B cell (primary cell): Measurements from ENCODE around the gene CRIP3. TPM values are rescaled to one million over a fixed set of nuclear protein-coding genes. Genes with fewer than 3 reads are reported as not detected.

Experiments
- ATAC-seq: fragments of 200-7000 bp; cut with Tn5 transposase; one replicate; pipeline ENCODE4 v1.10.0; 2021; ENCODE audit warnings: low read depth, mild to moderate bottlenecking, moderate number of reproducible peaks, moderate library complexity
- CTCF ChIA-PET: fragments of 350-600 bp; sonication (Branson Sonifier 250); formaldehyde crosslinking; loops from one replicate; lab custom pipeline; 2021; ENCODE audit warnings: antibody characterized with exemption, inconsistent platforms; lab: Charles Lee
- POLR2A ChIA-PET: fragments of 350-600 bp; sonication (Branson Sonifier 250); formaldehyde crosslinking; loops from one replicate; lab custom pipeline; 2021; ENCODE audit warnings: antibody characterized with exemption; lab: Charles Lee
- DNase-seq: peaks from one replicate; pipeline ENCODE4 v3.0.0; 2013
- H2AFZ ChIP-seq: 2 replicates; pipeline ENCODE4 v1.6.1; 2012; ENCODE audit warnings: mild to moderate bottlenecking, low read depth, low read length; ENCODE audit not compliant: insufficient read depth, poor library complexity, severe bottlenecking
- H3K27ac ChIP-seq, 2 donors: 1 replicate in 1 of 2; 2 replicates in 1 of 2; pipeline ENCODE4 v1.5.1; 2012 to 2013; ENCODE audit warnings: low read length in 2 of 2, mild to moderate bottlenecking in 2 of 2, moderate library complexity in 1 of 2
- H3K27me3 ChIP-seq, 4 experiments: fragments of 200-600 bp in 1 of 4; sonication (generic) in 1 of 4; replicated peaks in 1 of 4; 1 replicate in 2 of 4; 2 replicates in 2 of 4; pipeline versions ENCODE4 v1.6.1 to v1.7.0; 2013 to 2016; ENCODE audit warnings: low read length in 3 of 4, mild to moderate bottlenecking in 2 of 4, mixed read lengths in 1 of 4, moderate library complexity in 1 of 4; ENCODE audit not compliant: insufficient read depth in 4 of 4, control insufficient read depth in 3 of 4; ENCODE audit errors: control extremely low read depth in 1 of 4
- H3K36me3 ChIP-seq, 2 experiments: replicated peaks in 1 of 2; 1 replicate in 1 of 2; 2 replicates in 1 of 2; pipeline versions ENCODE4 v1.6.1 to v1.7.1; 2013; ENCODE audit warnings: low read length in 1 of 2; ENCODE audit not compliant: insufficient read depth in 2 of 2, control insufficient read depth in 1 of 2; ENCODE audit errors: control extremely low read depth in 1 of 2, extremely low read depth in 1 of 2
- H3K4me1 ChIP-seq, 2 donors: fragments of 200-600 bp in 1 of 2; sonication (generic) in 1 of 2; 1 replicate in 1 of 2; 2 replicates in 1 of 2; pipeline versions ENCODE4 v1.5.1 to v1.6.1; 2013 to 2017; ENCODE audit warnings: low read length in 2 of 2; ENCODE audit not compliant: control insufficient read depth in 2 of 2, insufficient read depth in 2 of 2
- H3K4me2 ChIP-seq: replicated peaks from 2 replicates; pipeline ENCODE3; 2012; ENCODE audit warnings: mild to moderate bottlenecking, low read depth, low read length; ENCODE audit not compliant: poor library complexity, severe bottlenecking
- H3K4me3 ChIP-seq, 5 experiments: fragments of 200-600 bp in 1 of 5; sonication (generic) in 1 of 5; 1 replicate in 3 of 5; 2 replicates in 2 of 5; pipeline versions ENCODE4 v1.5.1 to v1.7.0; 2011 to 2016; ENCODE audit warnings: low read length in 4 of 5, mild to moderate bottlenecking in 4 of 5, low read depth in 2 of 5, control low read depth in 1 of 5, moderate library complexity in 1 of 5; ENCODE audit not compliant: insufficient read depth in 1 of 5; ENCODE audit errors: control extremely low read depth in 1 of 5, extremely low read depth in 1 of 5
- H3K79me2 ChIP-seq: fragments of 200-600 bp; sonication (generic); one replicate; pipeline ENCODE4 v1.6.0; 2016; ENCODE audit warnings: low read length; ENCODE audit not compliant: control insufficient read depth, insufficient read depth
- H3K9ac ChIP-seq: fragments of 200-600 bp; sonication (generic); 2 replicates; pipeline ENCODE4 v1.6.1; 2017; ENCODE audit warnings: mild to moderate bottlenecking, low read length, moderate library complexity
- H3K9me3 ChIP-seq, 3 donors: one replicate each; pipeline versions ENCODE4 v1.6.1 to v1.7.1; 2013; ENCODE audit warnings: low read length in 2 of 3; ENCODE audit not compliant: control insufficient read depth in 2 of 3, insufficient read depth in 1 of 3; ENCODE audit errors: control extremely low read depth in 1 of 3
- H4K20me1 ChIP-seq: 2 replicates; pipeline ENCODE4 v1.6.0; 2012; ENCODE audit warnings: mild to moderate bottlenecking, low read length; ENCODE audit not compliant: insufficient read depth, control insufficient read depth, poor library complexity, severe bottlenecking
- H3K27ac Mint-ChIP-seq: one replicate; pipeline ENCODE4 v1.8.0; 2021; ENCODE audit warnings: mixed read lengths
- H3K27me3 Mint-ChIP-seq: one replicate; pipeline ENCODE4 v1.8.0; 2021; ENCODE audit warnings: mixed read lengths
- H3K4me1 Mint-ChIP-seq: one replicate; pipeline ENCODE4 v1.8.0; 2021; ENCODE audit warnings: mixed read lengths
- H3K4me3 Mint-ChIP-seq: one replicate; pipeline ENCODE4 v1.8.0; 2021; ENCODE audit warnings: mixed read lengths
- H3K9me3 Mint-ChIP-seq: one replicate; pipeline ENCODE4 v1.8.0; 2022; ENCODE audit warnings: mixed read lengths; ENCODE audit not compliant: insufficient read depth
- CTCF ChIP-seq: fragments of 200-600 bp; IDR thresholded peaks from one replicate; pipeline ENCODE4 v1.8.0; 2022; ENCODE audit warnings: antibody characterized with exemption, mild to moderate bottlenecking
- EZH2 ChIP-seq: IDR thresholded peaks from 2 replicates; pipeline ENCODE4 v1.6.1; 2012; ENCODE audit warnings: borderline replicate concordance, low read depth, mild to moderate bottlenecking, moderate library complexity, low read length; ENCODE audit not compliant: insufficient read depth, poor library complexity, severe bottlenecking
- WGBS: methylation state at CpG from one replicate; pipeline ENCODE4 v1.1.5; 2013; ENCODE audit warnings: missing lambda C conversion rate; ENCODE audit not compliant: insufficient coverage; 5-methylcytosine and 5-hydroxymethylcytosine counted together
- intact Hi-C: fragments of 100-400 bp; cut with micrococcal nuclease; formaldehyde crosslinking; loops from one replicate; pipeline ENCODE4 v1.10.0; 2022
- polyA plus RNA-seq: library from polyadenylated mRNA; depleted of rRNA; stranded (reverse); fragments of >200 nt; gene quantifications from 2 replicates; pipeline ENCODE4 v1.2.3, GENCODE V29; 2012
- total RNA-seq, 2 donors: library from RNA; stranded (reverse); fragments of 120-200 nt in 1 of 2; gene quantifications; 1 replicate in 1 of 2; 2 replicates in 1 of 2; pipeline versions ENCODE4 v1.2.3 to v1.2.4, GENCODE V29; 2013 to 2022

Gene CRIP3
- total and polyA plus RNA-seq, 2 donors (not counting 1 experiment from before 2014, with no cell fraction given) = 25.8 to 64.6 TPM

- CTCF ChIA-PET = interaction anchor here (1.2 to 6.6 kb wide), 14 partner anchors 8 to 253 kb away, joined by 3 to 73 read pairs (median 6); partner anchors contain the start of genes CRIP3 and POLR1C
- H3K4me1 Mint-ChIP-seq = peaks cover 14% of the 10 kb centered on the region
- no peak for ATAC-seq
- Histone ChIP-seq H3K36me3 (no peaks in the 10 kb centered on the region), H3K79me2 (no peaks in the 10 kb centered on the region), H3K27ac (no peak overlapping the region), H3K4me2 (no peak overlapping the region), H3K9ac (no peak overlapping the region), H4K20me1 (no peaks in the 10 kb centered on the region), H3K4me1 (peaks cover 5 to 9% of the 10 kb centered on the region in 2 donors), H3K27me3 (peaks cover 0 to 11% (median 5%) of the 10 kb centered on the region in 4 experiments), H3K4me3 (no peak overlapping the region), H3K9me3 (peaks cover 0 to 3% (median 0%) of the 10 kb centered on the region in 3 donors), H2AFZ (no peak overlapping the region)
- no peak overlapping the region for H3K4me3 Mint-ChIP-seq
- H3K27ac Mint-ChIP-seq = no peak overlapping the region
- intact Hi-C loops = loop anchor here (5.0 kb wide), 1 partner anchor 193 kb away; the partner anchor contains the start of gene DLK2
- H3K27me3 Mint-ChIP-seq = peaks cover 8% of the 10 kb centered on the region
- POLR2A ChIA-PET = interaction anchor here (0.5 to 0.6 kb wide), 2 partner anchors 212 to 1144 kb away, joined by 4 read pairs; no protein-coding TSS in a partner anchor
- DNase-seq = no peak
- no peaks in the 10 kb centered on the region for H3K9me3 Mint-ChIP-seq
- no peak for TF ChIP-seq EZH2
- no peak for TF ChIP-seq CTCF
- 91% methylated on average over 5 of the region's 5 CpGs for WGBS
These were observed 44.0 kb downstream of the CRIP3 start for GRCh38 chr6:43264599-43265145.
